WI38 (cell line): Measurements from ENCODE around the gene EXOC3.
A peak's percentile ranks its signal among the peaks of the same experiment; 100 is the strongest.

ENCODE experiments used
- H3K4me3 ChIP-seq: 2 replicates; pipeline ENCODE4 v1.5.1; 2011; ENCODE audit warnings: low read depth, mild to moderate bottlenecking, control low read depth, low read length
- CTCF ChIP-seq: IDR thresholded peaks from 2 replicates; pipeline ENCODE4 v1.5.1; 2012; ENCODE audit warnings: low read depth, mild to moderate bottlenecking, control low read depth, low read length

The EXOC3 gene

GRCh38 chr5:432928-433791, 9.8 kb upstream of the EXOC3 start:
- TF ChIP-seq CTCF = no peak
- no peak overlapping the region for H3K4me3 ChIP-seq

DNA sequence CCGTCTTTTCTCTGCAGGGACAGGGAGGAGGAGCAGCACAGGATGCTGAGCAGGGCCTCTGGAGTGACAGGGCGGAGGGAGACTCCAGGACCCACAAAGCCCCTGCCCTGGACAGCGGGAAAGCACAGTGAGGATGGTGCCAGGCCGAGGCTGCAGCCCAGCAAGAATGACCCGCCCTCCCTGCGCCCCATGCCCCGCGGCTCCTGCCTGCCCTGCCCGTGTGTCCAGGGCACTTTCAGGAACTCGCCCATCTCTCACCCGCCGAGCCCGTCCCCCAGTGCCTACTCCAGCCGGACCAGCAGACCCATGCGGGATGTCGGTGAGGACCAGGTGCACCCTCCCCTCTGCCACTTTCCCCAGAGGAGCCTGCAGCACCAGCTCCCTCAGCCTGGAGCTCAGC, 9.1 kb upstream of the EXOC3 start:
- TF ChIP-seq CTCF = no peak
- H3K4me3 ChIP-seq = no peak overlapping the region

GRCh38 chr5:434443-435146, 8.4 kb upstream of the EXOC3 start:
- no peak for TF ChIP-seq CTCF

DNA sequence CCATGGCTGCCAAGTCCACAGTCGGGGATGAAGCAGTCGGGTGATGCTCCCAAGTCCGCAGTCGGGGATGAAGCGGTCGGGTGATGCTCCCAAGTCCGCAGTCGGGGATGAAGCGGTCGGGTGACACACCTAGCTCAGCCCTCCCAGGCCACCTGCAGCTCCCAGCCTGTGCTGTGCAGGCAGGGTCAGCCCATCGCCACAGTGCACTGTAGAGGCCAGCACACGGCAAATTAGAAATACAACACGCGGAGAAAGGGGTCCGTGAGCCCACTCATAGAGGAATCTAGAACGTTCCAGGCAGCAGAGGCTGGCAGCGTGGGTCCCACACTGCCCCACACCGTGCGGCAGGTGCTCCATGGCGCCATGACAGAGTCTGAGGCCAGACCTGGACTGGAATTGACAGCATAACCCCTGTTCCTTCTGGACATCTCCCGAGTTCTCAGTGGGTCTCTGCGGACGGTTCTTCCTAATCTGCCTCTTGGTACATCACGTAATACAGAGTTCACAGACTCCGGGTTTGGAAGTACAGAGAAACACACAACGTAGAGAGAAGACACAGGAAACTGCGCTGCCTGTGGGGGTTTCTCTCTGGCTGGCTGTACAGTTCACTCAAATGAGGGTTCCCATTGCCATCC, 7.7 kb upstream of the EXOC3 start:
- TF ChIP-seq CTCF = no peak
- no peak overlapping the region for H3K4me3 ChIP-seq

More at GRCh38 chr5:434443-435146, 8.4 kb upstream of the EXOC3 start:
- no peak overlapping the region for H3K4me3 ChIP-seq

DNA sequence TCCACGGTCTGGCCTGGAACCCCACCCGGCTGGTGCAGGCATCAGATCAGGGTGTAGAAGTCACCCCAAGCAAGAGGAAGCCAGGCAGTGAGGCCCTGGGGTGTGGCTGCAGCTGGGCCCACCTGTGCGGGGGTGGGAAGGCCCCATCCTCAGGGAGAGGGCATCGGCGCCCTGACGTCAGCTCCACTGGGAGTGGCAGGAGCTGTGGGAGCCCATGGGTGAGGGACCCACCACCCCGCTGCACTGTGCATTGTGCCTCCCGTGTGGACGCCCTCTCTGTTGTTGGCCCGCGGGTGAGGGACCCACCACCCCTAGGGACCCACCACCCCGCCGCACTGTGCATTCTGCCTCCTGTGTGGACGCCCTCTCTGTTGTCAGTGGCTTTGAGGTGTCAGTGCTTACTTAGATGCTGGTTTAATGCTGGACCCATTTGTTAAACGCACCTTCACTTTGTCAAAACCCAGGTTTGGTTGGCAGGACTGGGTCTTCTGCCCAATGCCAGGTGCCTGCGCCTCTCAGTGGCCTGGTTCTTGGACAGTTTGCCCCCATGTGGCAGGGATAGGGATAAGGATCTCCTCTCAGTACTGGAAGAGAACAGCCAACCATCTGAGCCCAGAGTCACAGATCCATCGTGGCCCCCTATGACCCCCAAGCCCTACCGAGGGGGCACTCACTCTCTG, 6.9 kb upstream of the EXOC3 start:
- no peak overlapping the region for H3K4me3 ChIP-seq
- 0 out of 2 replicates have a peak, but pooled peaks have one; percentile 26 for TF ChIP-seq CTCF

DNA sequence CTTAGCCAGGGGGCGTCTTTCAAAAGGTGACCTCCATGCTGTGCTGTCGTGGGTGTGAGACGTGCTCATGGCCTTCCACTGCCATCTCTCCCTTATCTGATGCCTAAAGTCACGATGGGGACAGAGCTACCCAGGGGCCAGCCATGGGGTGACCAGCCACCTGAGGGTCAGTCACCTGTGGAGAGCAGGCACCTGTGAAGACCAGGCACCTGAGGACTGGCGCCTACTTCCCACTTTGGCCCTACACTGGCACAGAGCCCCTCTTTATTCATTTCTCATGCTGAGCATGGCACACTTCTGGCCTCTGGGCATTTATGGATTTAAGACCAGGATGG, 6.4 kb upstream of the EXOC3 start:
- H3K4me3 ChIP-seq = no peak overlapping the region
- TF ChIP-seq CTCF = no peak
